Uterus (tissue), 4 donors: Measurements from ENCODE around the gene PATE4. TPM values are rescaled to one million over a fixed set of nuclear protein-coding genes. Genes with fewer than 3 reads are reported as not detected.

Source experiments
- DNase-seq, 2 donors: peaks; one replicate each; pipeline ENCODE4 v3.0.0-alpha.2; 2019 to 2020
- H3K27ac ChIP-seq, 2 donors: fragments of 200-600 bp; sonication (generic); 1 replicate in 1 of 2; 2 replicates in 1 of 2; pipeline ENCODE4 v1.5.1; 2016 to 2018
- H3K27me3 ChIP-seq, 2 donors: fragments of 200-600 bp; sonication (generic); one replicate each; pipeline ENCODE4 v1.5.1; 2018 to 2019; ENCODE audit warnings: control low read depth in 1 of 2
- H3K36me3 ChIP-seq, 2 donors: fragments of 200-600 bp; sonication (generic); one replicate each; pipeline ENCODE4 v1.5.1; 2019; ENCODE audit warnings: control low read depth in 1 of 2
- H3K4me1 ChIP-seq, 2 donors: fragments of 200-600 bp; sonication (generic); one replicate each; pipeline ENCODE4 v1.5.1; 2018 to 2019; ENCODE audit warnings: control low read depth in 1 of 2
- H3K4me3 ChIP-seq, 2 donors: fragments of 200-600 bp; sonication (generic); 1 replicate in 1 of 2; 2 replicates in 1 of 2; pipeline ENCODE4 v1.5.1; 2018 to 2019; ENCODE audit warnings: mild to moderate bottlenecking in 1 of 2
- H3K9me3 ChIP-seq, 2 donors: fragments of 200-600 bp; sonication (generic); one replicate each; pipeline ENCODE4 v1.5.1; 2019; ENCODE audit warnings: control low read depth in 1 of 2
- POLR2A ChIP-seq, 2 donors: fragments of 450-650 bp; IDR thresholded peaks; one replicate each; pipeline ENCODE4 v1.6.1; 2016; ENCODE audit warnings: antibody characterized with exemption in 2 of 2, mild to moderate bottlenecking in 1 of 2, moderate library complexity in 1 of 2
- intact Hi-C: fragments of 100-400 bp; cut with DNase I; formaldehyde crosslinking; loops from one replicate; pipeline ENCODE4 v1.15.1; 2023; ENCODE audit warnings: low total_unique reads
- total RNA-seq, 4 donors: library from RNA; depleted of rRNA in 3 of 4; stranded (reverse); fragments of >200 nt in 3 of 4; gene quantifications; one replicate each; pipeline versions ENCODE4 v1.1.0 to v1.2.4, GENCODE V29; 2014 to 2023
- TF ChIP-seq, protein P1 (sequence below), 4 experiments: fragments of 200-600 bp in 2 of 4; fragments of 450-650 bp in 2 of 4; sonication (generic) in 2 of 4; IDR thresholded peaks; one replicate each; pipeline ENCODE4 v1.5.1; 2016 to 2019; ENCODE audit warnings: antibody characterized with exemption in 4 of 4, mild to moderate bottlenecking in 2 of 4, moderate library complexity in 1 of 4
- donor health status: DM: yes; HTN: yes; CAD: no.

The PATE4 gene
- total RNA-seq, 4 donors from 2014 or later: not detected

DNA sequence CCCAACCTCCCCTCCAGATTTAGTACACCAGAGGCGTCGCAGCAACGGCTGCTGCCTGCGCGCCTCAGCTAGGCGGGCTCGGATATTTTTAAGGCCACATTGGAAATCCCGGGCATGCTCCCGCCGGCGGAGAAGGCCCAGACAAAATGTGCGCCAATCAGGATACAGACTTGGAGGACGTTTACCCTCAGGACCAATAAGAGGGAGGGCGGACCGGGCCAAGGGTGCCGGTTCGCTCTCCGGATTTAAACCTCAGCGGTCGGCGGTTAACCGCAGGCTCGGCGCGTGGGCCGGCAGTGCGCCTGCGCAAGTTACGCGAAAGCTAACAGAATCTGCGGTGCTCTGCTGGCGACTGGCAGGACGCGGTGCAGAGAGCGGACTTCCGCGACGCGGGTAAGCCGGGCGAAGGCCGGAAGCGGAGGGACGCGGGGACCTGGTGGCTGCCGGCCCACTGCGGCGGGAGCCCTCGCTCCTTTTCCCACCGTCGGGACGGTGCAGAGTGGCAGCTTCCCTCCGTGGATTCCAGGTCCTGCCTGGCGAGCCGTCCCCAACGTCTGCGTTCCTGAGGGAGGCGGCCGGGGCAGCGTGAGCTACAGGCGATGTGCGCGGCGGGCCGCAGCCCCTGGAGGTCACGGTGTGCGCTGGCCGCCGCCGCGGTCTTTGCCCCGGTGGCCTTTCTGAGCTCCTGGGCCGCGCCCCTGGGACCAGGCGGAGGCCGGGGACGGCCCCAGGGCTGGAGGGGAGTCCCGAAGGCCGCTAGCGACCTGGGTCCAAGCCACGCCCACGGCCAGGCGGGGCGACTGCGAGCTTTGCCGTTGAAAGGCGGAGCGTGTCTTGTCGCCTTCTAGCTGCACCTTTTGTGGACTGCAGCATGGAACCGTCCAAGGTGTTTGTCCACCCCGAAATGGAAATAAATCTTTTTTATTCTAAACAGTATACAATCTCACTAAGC, 54.5 kb downstream of the PATE4 start, which contains the start of gene HYLS1:
TSS of gene HYLS1 (plus strand) at position 296 of the 952 bp plus-strand sequence. CDS start 11,701 bp downstream, outside the sequence.
- TF ChIP-seq POLR2A (IDR thresholded peaks at IDR 0.05): peak; percentile 68 to 72
- TF ChIP-seq, protein P1, sequence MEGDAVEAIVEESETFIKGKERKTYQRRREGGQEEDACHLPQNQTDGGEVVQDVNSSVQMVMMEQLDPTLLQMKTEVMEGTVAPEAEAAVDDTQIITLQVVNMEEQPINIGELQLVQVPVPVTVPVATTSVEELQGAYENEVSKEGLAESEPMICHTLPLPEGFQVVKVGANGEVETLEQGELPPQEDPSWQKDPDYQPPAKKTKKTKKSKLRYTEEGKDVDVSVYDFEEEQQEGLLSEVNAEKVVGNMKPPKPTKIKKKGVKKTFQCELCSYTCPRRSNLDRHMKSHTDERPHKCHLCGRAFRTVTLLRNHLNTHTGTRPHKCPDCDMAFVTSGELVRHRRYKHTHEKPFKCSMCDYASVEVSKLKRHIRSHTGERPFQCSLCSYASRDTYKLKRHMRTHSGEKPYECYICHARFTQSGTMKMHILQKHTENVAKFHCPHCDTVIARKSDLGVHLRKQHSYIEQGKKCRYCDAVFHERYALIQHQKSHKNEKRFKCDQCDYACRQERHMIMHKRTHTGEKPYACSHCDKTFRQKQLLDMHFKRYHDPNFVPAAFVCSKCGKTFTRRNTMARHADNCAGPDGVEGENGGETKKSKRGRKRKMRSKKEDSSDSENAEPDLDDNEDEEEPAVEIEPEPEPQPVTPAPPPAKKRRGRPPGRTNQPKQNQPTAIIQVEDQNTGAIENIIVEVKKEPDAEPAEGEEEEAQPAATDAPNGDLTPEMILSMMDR (IDR thresholded peaks at IDR 0.05): peak; percentile 10 to 42 (median 26)
- H3K4me1 ChIP-seq: no peaks in the 10 kb centered on the region
- H3K4me3 ChIP-seq: peak within 1 kb of the TSS; percentile 61 to 91
- no peaks in the 10 kb centered on the region for H3K27me3 ChIP-seq
- DNase-seq: peak; percentile 92 to 93
- H3K27ac ChIP-seq: peak within 1 kb of the TSS; percentile 87 to 96
- H3K36me3 ChIP-seq: no peaks in the 10 kb centered on the region
- H3K9me3 ChIP-seq: no peaks in the 10 kb centered on the region
- intact Hi-C loops: no loop called here

Other genes starting within 250 kb of the PATE4 start
- 100 to 1,000 TPM in 2 of 4 donors, 10 to 100 TPM in 2; 66.6 to 183 (median 105) TPM for gene STT3A, start 240.5 kb upstream of the PATE4 start, total RNA-seq
- 10 to 100 TPM in 1 of 4 donors, 1 to 10 TPM in 2, not detected in 1; 1.6 to 35.4 (median 2.6) TPM for gene CHEK1, start 208.2 kb upstream of the PATE4 start, total RNA-seq
- gene ACRV1, start 152.5 kb upstream of the PATE4 start, total RNA-seq: not detected
- not detected for gene PATE1, start 87.0 kb upstream of the PATE4 start, total RNA-seq
- gene PATE2, start 54.5 kb upstream of the PATE4 start, total RNA-seq: under 1 TPM in 1 of 4 donors, not detected in 3; 0.85 TPM
- gene PATE3, start 45.2 kb upstream of the PATE4 start, total RNA-seq: not detected
- gene HYLS1, start 54.4 kb downstream of the PATE4 start, total RNA-seq: 10 to 100 TPM in 1 of 4 donors, 1 to 10 TPM in 2, under 1 TPM in 1; 0.26 to 10.9 (median 4.2) TPM
- 10 to 100 TPM in 2 of 4 donors, 1 to 10 TPM in 2; 1.8 to 19.4 (median 10.2) TPM for gene PUS3, start 69.9 kb downstream of the PATE4 start, total RNA-seq
- gene DDX25, start 71.2 kb downstream of the PATE4 start, total RNA-seq: 1 to 10 TPM in 1 of 4 donors, under 1 TPM in 1, not detected in 2; 0.46 to 1.1 TPM
- gene VSIG10L2, start 112.7 kb downstream of the PATE4 start, total RNA-seq: 1 to 10 TPM in 2 of 4 donors, not detected in 2; 1.1 to 9.5 TPM
- gene CDON, start 229.6 kb downstream of the PATE4 start, total RNA-seq: 100 to 1,000 TPM in 3 of 4 donors, 10 to 100 TPM in 1; 38.5 to 261 (median 213) TPM